NB4 (cell line): ENCODE results near the gene HOXB13.

Source experiments
- DNase-seq: peaks from one replicate; pipeline ENCODE4 v3.0.0; 2010; ENCODE audit warnings: low read depth
- H3K4me3 ChIP-seq: one replicate; pipeline ENCODE4 v1.5.1; 2011; ENCODE audit warnings: mild to moderate bottlenecking, low read depth, low read length, moderate library complexity
- CTCF ChIP-seq: IDR thresholded peaks from one replicate; pipeline ENCODE4 v1.5.1; 2012; ENCODE audit warnings: low read depth, low read length
- MAX ChIP-seq: IDR thresholded peaks from 2 replicates; pipeline ENCODE4 v1.6.1; 2011; ENCODE audit warnings: low read depth, low read length
- MYC ChIP-seq: IDR thresholded peaks from 2 replicates; pipeline ENCODE4 v1.6.1; 2011; ENCODE audit warnings: low read depth, low read length
- POLR2A ChIP-seq: IDR thresholded peaks from 2 replicates; pipeline ENCODE4 v1.6.1; 2011; ENCODE audit warnings: mild to moderate bottlenecking; ENCODE audit not compliant: insufficient read length; ENCODE audit errors: extremely low read depth

HOXB13 gene

DNA sequence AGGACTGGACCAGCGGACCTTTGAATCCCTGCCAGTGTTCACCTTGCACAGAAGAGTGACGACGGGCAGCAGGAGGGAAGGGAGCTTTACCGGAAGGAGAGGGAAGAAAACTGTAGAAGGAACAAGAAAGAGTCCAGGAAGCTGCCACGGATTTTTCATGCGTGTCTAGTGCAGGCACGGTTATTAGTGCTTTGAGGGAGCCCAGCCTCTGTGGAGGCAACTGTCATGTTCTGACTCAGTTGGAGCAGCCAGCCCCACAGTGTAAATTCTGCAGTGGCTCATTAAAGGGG, 6.5 kb upstream of the HOXB13 start:
- no peak for TF ChIP-seq CTCF
- TF ChIP-seq MYC, result no peak
- no peak for TF ChIP-seq POLR2A
- no peak for TF ChIP-seq MAX
- H3K4me3 ChIP-seq, result no peak overlapping the region
- DNase-seq, result no peak

DNA sequence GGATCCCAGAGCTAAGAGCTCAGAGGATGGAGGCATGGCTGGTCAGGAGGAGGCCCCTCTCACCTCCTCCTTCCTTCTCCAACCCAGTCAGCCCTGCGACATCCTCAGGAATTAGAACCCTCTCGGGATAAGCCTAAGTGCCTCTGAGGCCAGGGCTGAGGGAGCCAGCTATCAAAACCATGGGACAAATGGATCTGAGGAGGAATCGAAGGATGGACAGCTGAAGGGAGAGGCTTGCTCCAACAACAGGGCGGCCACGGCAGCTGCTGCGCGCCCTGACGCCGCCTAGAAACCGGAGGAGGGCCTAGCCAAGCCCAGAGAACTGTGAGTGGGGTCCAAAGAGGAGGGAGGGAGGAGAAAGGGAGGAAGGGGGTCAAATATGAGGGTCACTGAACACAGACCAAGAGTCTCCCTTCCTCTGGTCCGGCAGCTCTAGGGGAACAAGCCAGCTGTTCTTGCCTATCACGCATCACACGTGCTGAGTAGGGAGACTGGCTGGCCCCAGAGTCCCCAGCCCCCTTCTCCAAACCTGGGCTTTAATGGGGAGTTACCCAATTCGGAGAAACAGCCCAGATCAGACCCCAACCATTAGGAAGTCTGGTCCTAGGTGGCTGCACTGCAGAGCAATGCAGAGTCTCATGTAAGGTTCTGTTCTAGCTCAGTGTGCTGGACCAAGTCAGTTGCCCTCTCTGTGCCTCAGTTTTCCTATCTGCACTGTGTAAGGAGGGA, 5.9 kb upstream of the HOXB13 start:
- no peak for DNase-seq
- H3K4me3 ChIP-seq, result no peak overlapping the region
- TF ChIP-seq POLR2A (no peak), CTCF (no peak), MAX (no peak), MYC (no peak)

DNA sequence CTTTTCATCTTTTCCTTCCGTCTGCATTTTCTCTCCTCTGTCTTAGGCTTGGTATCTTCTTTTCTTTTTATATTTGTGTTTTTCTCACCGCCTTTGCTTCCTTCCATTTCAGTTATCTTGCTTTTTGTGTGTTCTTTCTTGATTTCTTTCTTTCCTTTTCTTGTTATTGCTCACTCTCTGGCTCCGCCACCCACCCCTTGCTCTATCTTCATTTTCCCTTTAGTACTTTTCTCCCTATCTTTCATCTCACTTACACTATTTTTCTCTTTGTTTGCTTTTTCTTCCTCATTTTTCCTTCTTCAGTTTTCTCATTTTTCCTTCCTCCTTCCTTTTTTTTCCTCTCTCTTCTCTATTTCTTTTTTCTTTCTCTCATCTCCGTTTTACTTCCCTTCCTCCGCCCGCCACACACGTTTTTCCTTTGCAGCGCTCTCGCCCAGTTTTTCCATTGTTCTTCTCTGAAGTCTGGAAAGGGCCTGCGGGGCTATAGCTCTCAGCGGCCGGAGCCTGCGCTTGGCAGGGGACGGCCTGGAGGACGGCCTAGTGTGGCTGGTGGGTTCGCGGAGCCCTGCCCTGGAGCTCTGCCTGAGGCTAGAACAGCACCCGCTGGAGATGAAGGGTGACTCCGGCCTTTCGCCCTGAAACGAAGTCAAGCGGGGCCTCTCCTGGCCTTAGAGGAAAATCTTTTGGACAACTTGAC, 5.2 kb upstream of the HOXB13 start:
- DNase-seq, result no peak
- H3K4me3 ChIP-seq, result no peak overlapping the region

DNA sequence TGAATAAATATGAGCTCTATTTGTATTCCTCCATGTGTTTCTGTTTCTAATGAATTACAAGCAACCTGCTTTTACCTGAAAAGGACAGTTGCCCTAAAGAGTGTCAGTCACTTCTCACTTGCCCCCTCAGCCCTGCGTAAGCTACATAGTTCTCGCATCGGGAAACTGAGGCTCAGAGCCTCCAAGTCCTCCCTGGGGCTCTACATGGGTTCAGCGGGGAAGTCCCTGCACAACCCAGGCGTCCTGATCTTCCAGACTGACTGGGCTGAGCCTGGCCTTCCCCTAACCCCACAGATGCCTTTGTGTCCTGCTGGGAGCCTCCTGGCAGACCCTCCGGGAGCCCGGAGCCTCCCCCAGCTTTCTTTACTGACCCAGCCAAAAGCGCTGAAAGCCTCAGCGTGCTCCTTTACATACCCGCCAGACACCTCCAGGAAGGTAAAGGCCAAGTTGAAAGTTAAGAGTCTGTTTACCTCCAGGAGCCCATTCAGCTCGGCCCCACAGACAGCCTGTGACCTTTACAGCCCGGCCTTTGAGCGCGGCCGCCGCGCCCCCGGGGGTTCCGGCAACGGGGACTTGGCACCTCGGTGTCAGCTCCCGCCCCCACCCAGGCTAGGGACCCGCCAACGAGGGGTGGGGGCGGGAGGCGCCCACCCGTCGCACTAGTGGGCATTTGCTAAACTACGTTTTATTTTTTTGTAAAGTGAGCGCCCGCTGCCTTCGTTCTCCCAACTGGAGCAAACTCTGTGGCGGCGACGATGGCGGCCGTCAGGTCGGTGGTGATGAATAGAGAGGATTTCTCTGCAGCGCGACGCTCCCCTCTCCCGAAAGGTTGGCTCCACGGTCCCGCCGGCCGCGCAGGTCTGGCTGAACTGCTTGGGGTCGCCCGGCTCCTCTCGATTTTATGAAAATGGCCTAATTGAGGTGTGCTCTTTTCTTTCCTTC, 4.4 kb upstream of the HOXB13 start:
- DNase-seq, result no peak
- TF ChIP-seq MYC, result no peak
- TF ChIP-seq POLR2A, result no peak
- TF ChIP-seq MAX, result no peak
- no peak for TF ChIP-seq CTCF
- H3K4me3 ChIP-seq, result no peak overlapping the region

More for the DNA sequence above, 5.2 kb upstream of the HOXB13 start:
- TF ChIP-seq MAX (no peak), MYC (no peak), CTCF (no peak), POLR2A (no peak)

GRCh38 chr17:48731355-48731754, 2.8 kb upstream of the HOXB13 start:
- no peak for TF ChIP-seq MAX
- TF ChIP-seq CTCF, result no peak
- no peak for TF ChIP-seq MYC
- TF ChIP-seq POLR2A, result no peak
- no peak for DNase-seq
- H3K4me3 ChIP-seq, result no peak overlapping the region
